CD4-positive, alpha-beta T cell treated with Interleukin-15 for 4 hours (primary cell): ENCODE measurements around the gene PTDSS2.
"Not testable (repeated sequence)": the region's sequence is repeated elsewhere in the genome, so short reads cannot be mapped to it uniquely, and the experiment has no call there.

Source experiments
- DNase-seq: peaks from one replicate; pipeline ENCODE4 v3.0.0-alpha.2; 2020; ENCODE audit warnings: low spot score

The PTDSS2 gene

GRCh38 chr11:449889-450808, at the start of gene PTDSS2:
TSS of gene PTDSS2 (plus strand) at chr11:450279. CDS start at chr11:450456, 177 bp downstream.
- DNase-seq: peak; percentile 92

DNA sequence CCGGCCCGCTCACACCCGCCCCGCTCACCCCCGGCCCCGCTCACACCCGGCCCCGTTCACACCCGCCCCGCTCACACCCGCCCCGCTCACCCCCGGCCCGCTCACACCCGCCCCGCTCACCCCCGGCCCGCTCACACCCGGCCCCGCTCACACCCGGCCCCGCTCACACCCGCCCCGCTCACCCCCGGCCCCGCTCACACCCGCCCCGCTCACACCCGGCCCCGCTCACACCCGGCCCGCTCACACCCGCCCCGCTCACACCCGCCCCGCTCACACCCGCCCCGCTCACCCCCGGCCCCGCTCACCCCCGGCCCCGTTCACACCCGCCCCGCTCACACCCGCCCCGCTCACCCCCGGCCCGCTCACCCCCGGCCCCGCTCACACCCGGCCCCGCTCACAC, 48.9 kb upstream of the PTDSS2 start:
- DNase-seq: not testable (repeated sequence)

GRCh38 chr11:403021-403760, 46.9 kb upstream of the PTDSS2 start:
- no peak for DNase-seq

DNA sequence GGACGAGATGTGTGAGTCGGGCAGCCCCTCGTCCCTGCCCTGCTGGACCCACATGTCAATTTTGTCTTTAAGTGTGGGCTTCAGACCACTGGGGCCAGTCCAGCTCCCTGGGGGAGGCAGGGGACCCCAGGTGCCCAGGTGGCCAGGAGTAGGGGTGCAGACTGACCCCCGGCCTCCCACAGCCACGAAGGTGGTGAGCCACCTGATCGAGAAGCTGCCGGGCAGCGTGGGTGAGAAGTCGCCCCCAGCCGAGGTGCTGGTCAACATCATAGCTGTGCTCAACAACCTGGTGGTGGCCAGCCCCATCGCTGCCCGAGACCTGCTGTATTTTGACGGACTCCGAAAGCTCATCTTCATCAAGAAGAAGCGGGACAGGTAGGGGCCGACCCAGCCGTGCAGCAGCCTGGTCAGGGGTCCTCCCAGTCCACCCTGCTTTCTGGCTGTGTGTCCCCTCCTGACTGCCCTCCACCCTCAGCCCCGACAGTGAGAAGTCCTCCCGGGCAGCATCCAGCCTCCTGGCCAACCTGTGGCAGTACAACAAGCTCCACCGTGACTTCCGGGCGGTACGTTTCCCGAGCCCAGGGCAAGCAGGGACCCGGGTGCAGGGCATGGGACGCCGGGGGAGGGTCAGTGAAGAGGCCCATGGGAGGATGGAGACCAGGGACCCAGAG, 46.2 kb upstream of the PTDSS2 start:
- DNase-seq: no peak

GRCh38 chr11:404551-405264, 45.4 kb upstream of the PTDSS2 start:
- no peak for DNase-seq

DNA sequence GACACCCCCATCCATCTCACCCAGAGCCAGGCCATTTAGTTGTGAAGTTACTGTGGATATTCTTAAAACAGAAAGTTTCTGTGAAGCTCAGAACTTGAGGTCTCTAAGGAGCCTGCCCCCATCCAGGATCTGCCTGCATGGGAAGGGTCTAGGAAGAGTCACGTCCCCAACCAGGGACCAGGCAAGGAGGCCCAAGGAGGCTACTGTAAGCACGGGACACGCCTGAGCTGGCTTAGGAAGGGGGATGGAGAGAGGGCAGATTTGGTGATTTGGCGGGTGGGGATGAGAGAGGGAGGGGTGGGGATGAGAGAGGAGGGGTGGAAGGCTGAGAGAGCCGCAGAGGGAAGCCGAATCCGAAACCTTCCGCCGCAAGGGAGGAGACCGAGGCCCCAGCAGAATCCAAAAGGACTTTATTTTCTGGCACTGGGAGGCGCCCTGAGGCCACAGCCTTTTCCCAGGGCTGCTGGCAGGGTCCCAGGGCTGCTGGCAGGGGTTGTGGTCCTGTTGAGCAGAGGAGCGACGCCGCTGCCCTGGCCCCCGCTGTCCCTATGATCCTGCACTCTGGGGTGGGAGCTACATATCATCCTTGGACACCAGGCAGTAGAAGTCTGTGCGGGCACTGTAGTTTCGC, 44.6 kb upstream of the PTDSS2 start:
- no peak for DNase-seq

DNA sequence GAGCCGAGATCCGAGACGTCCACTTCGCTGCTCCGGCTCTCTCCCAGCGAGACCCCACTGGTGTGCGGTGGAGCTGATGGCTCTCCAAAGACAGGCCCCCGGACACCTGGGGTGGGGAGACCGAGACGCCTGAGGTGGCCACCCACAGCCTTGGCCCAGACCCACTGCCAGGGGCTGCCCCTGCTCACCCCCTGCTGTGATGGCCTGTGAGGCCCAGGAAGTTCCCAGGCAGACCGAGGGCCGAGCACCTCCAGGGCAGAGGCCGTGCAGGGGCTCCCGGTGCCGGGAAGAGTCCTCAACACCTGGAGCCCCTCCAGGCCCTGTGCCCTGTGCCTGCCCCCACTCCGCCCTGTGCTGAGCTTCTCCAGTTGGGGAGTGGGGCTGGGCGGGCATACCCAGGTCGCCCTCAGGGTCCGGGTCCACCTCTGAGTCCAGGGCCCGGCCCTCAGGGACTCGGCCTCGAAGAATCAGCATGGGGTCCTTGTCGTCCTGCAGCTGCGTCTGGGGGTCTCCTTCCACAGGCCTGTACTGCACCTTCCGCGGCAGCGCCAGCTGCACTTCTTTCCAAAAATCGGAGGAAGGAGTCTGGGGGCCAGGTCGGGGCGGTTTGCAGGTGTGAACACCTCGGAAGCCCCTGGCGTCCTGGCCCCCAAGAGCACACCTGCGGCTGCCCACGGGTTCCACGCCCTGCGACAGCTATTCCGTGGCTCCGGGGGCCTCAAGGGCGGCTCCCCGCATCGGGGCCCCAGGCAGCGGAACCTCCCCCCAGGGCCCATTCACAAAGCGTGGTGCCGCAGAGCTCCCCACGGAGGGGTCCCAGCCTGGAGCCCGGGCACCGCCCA, 43.9 kb upstream of the PTDSS2 start:
- no peak for DNase-seq

DNA sequence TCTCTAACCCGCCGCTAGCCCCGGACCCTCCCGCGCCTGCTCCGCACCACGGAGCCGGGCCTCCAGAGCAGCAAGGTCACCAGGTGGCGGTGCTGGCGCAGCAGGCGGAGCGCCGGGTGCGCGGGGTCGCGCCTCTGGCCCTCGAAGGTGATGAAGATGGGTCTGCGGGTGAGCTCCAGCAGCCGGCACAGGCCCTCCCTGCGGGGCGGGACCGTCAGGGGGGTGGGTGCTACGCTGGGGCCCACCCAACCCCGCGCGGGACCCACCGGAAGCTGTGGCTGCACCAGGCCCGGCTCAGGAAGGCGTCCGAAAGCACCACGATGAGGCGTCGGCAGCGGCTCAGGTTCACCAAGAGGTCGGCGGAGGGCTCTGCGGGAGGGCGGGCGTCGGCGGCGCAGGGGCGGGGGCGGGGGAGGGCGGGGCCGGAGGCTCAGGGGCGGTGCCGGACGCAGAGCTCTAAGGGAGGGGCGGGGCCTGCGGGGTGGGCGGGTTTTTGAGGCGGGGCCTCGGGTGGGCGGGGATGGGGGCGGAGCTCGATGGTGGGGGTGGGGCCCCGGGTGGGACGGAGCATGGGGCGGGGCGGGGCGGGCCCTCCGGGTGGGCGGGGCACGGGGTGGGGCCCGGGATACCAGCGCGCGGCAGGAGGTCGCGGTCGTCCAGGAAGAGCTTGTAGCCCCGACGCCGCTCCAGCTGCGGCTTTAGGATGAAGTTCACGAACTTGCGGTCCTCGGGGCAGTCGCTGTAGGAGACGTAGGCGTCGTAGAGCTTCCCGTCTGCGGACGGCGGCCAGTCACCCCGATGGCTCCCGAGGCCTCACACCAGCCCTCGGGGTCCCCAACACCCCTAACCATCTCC, 43.1 kb upstream of the PTDSS2 start:
- peak; percentile 92 for DNase-seq

DNA sequence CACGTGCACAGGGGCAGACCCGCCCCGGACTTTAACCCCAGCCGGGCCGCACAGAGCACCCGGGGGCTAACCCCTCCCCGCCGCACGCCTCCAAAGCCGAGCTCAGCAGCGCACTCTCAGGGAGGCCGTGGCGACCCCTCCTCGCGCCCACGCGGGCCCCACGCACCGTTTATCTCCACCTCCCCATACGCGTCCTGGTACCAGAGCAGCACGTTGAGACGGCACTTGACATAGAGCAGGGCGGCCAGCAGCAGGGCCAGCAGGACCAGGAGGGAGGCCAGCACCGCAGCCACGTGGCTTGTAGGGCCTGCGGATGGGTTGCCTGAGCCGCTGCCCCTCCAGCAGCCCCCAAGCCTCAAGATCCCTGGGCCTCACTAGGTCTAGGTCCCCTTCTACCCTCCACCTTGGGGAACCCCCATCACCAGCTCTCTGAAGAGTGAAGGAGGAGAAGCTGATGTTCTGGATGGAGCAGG, 42.4 kb upstream of the PTDSS2 start:
- no peak for DNase-seq

DNA sequence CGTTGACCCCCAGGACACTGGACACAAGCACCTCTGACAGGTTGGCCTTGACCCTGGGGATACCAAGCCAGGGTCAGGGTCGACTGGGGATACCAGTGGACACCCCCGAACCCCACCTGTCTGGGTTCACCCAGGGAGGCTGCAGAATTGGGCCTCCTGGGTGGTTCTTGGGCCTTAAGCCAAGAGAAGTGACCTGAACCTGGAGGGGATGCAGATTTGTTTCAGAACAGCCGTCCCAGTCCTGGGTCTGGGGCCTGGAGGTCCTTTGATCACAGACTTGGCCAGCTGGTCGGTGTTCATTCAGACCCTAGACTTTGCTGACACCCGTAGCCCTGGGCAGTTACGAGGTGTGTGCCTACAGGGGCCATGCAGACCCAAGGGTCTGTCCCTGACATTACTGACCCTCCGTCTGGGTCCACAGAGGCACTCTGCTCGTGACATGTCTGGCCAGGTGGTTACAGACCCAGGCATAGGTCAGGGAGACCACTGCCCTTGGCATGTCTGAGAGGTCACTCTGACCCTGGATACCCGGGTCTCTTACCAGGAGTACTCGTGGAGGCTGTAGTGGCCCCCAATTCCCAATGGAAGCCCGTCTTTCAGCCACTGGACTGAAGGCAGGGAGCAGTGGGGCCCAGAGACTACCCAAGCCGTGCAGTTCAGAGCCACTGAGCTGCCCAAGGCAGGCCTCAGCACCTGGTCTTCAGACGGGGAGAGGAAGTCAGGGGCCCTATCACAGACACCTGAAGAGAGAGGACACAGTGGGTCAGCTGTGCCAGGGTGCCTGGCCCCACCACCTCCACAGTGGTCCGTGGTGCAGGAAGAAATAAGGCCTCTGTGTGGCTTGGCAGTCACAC, 41.7 kb upstream of the PTDSS2 start:
- DNase-seq: no peak

DNA sequence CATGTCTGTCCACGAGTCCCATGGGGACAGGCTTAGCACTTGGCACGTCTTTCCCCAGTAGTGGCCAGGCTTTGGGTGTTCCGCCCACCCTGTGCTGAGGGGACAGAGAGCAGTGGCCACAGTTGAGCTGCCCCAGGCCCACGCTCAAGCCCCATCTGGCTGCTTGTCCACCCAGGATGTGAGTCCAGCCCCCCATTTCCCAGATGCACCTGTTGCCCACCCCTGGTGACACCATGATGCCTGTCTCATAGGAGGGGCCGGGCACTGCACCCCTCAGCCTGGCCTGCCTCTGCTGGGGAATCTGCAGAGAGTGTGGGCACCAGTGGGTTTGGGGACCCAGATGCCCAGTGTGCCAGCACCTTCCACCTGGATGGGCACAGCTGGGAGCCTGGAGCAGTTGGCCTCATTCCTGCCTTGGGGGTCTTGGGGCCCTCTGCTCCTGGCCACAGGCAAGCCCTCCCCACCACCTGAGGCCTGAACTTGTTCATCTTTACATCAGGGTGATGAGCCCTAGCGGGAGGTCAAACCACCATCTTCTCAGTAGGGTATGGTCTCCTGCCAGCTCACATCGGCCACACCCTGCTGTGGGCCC, 41.0 kb upstream of the PTDSS2 start:
- no peak for DNase-seq

- DNase-seq: no peak
These were observed 40.2 kb upstream of the PTDSS2 start for GRCh38 chr11:409600-410483.

DNA sequence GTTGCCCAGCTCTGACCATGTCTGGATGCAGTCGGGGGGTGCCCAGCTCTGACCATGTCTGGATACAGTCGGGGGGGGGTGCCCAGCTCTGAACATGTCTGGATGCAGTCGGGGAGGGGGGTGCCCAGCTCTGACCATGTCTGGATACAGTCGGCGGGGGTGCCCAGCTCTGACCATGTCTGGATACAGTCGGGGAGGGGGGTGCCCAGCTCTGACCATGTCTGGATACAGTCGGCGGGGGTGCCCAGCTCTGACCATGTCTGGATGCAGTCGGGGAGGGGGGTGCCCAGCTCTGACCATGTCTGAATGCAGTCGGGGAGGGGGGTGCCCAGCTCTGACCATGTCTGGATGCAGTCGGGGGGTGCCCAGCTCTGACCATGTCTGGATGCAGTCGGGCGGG, 39.4 kb upstream of the PTDSS2 start:
- not testable (repeated sequence) for DNase-seq

DNA sequence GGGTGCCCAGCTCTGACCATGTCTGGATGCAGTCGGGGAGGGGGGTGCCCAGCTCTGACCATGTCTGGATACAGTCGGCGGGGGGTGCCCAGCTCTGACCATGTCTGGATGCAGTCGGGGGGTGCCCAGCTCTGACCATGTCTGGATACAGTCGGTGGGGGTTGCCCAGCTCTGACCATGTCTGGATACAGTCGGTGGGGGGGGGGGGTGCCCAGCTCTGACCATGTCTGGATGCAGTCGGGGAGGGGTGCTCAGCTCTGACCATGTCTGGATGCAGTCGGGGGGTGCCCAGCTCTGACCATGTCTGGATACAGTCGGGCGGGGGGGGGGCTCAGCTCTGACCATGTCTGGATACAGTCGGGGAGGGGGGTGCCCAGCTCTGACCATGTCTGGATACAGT, 38.6 kb upstream of the PTDSS2 start:
- DNase-seq: not testable (repeated sequence)

DNA sequence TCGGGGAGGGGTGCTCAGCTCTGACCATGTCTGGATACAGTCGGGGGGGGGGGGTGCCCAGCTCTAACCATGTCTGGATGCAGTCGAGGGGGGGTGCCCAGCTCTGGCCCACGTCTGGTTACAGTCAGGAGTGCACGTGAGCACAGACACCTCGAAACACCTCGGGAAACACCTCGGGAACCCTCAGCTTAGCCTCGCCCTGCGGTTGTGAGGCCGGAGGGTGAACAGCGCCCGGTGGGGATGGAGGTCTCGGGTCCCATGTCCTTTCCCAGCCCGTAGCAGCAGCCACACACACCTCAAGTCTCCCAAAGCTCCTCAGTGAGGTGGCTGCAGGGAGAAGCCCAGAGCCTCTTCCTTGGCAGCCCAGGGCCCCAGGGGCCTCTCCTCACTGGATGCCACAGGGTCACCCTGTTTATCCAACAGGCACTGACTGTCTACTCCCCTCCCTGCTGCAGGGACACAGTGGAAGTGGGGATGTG, 37.4 kb upstream of the PTDSS2 start:
- no peak for DNase-seq

DNA sequence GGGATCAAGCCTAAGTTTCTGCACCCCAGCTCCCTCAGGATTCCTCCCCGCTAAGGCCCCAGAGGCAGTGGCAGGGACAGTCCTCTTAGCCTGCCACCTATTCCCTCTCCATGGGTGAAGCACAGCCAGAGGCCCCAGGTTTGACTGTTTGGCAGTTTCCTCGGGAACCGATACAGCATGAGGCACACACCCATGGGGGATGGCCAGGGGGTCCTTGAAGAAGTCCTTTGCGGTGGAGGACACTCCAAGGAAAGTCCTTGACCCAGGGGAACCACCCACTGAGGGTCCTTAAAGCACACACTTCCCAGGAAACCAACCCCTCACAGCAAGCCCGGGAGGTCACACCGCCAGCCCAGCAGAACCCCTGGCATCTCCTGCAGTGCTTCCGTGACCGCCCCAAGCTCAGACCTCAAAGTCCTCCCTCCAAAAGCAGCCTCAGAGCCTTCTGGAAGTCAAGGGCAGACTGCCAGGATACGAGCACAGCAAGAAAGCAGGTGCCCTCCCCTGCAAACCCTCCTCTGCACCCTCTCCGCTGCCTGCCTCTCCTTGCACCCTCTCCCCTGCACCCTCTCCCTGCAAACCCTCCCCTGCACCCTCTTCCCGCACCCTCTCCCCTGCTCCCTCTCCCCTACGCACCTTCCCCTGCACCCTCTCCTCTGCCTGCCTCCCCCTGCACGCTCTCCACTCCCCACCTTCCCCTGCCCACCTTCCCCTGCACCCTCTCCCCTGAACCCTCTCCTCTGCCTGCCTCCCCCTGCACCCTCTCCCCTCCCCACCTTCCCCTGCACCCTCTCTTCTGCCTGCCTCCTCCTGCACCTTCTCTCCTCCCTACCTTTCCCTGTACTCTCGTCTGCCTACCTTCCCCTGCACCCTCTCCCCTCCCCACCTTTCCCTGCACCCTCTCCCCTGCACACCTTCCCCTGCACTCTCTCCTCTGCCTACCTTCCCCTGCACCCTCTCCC, 36.7 kb upstream of the PTDSS2 start:
- no peak for DNase-seq
